Anterior cingulate cortex (tissue), 58 donors: ENCODE data around the gene RPL13.
A peak's percentile ranks its signal among the peaks of the same experiment; 100 is the strongest.

Source experiments
- DNase-seq, 58 donors: peaks; one replicate each; lab custom pipeline; 2025; lab: John Stamatoyannopoulos, UW

RPL13 gene

GRCh38 chr16:89544713-89545043 is 15.8 kb upstream of the RPL13 start:
- DNase-seq: no peak

- DNase-seq: no peak
These were observed 15.2 kb upstream of the RPL13 start for GRCh38 chr16:89545044-89545830.

GRCh38 chr16:89545831-89546574 is 14.5 kb upstream of the RPL13 start:
- DNase-seq: no peak

- no peak for DNase-seq
These were observed 13.7 kb upstream of the RPL13 start for GRCh38 chr16:89546781-89547180.

- DNase-seq: no peak
These were observed 13.2 kb upstream of the RPL13 start for GRCh38 chr16:89547291-89547690.

GRCh38 chr16:89547860-89548259 is 12.6 kb upstream of the RPL13 start:
- no peak for DNase-seq

- DNase-seq: no peak
These were observed 12.0 kb upstream of the RPL13 start for GRCh38 chr16:89548344-89549006.

GRCh38 chr16:89549007-89549700 is 11.3 kb upstream of the RPL13 start:
- no peak for DNase-seq

GRCh38 chr16:89550421-89551007 is 10.0 kb upstream of the RPL13 start:
- no peak for DNase-seq

GRCh38 chr16:89552329-89552728 is 8.2 kb upstream of the RPL13 start:
- DNase-seq: no peak

- DNase-seq: no peak
These were observed 7.6 kb upstream of the RPL13 start for GRCh38 chr16:89552913-89553312.

GRCh38 chr16:89553733-89554132 is 6.7 kb upstream of the RPL13 start:
- DNase-seq: no peak

GRCh38 chr16:89554343-89554742 is 6.1 kb upstream of the RPL13 start:
- DNase-seq: no peak

GRCh38 chr16:89555265-89555664 is 5.2 kb upstream of the RPL13 start:
- no peak for DNase-seq

- no peak for DNase-seq
These were observed 4.7 kb upstream of the RPL13 start for GRCh38 chr16:89555780-89556179.

GRCh38 chr16:89556750-89557689 is 3.5 kb upstream of the RPL13 start:
- DNase-seq: peak in 56 of 58 donors; percentile 37 to 95 (median 87)

GRCh38 chr16:89557690-89558490 is 2.6 kb upstream of the RPL13 start:
- peak in 1 of 58 donors; percentile 40 for DNase-seq

GRCh38 chr16:89561142-89561883 is 831 bp downstream of the RPL13 start:
- peak in 2 of 58 donors; percentile 37 to 41 for DNase-seq
